Measurements from ENCODE around the gene MYOG. TPM values are rescaled to one million over a fixed set of nuclear protein-coding genes. Genes with fewer than 3 reads are reported as not detected.

Gene MYOG
- polyA plus RNA-seq, 3 donors, result not detected

GRCh38 chr1:203124546-203125317 is 38.9 kb upstream of the MYOG start:
- intact Hi-C loops (cut with micrococcal nuclease), result loop anchor here (5.0 to 10.0 kb wide), 2 partner anchors 53 to 80 kb away; partner anchors contain the start of gene MYBPH (in 1 of the 2)
- Mint-ChIP-seq H3K9me3 (peaks cover 0 to 13% (median 6%) of the 10 kb centered on the region in 7 donors), H3K27me3 (ENCODE audit: low read depth in 3 of 3) (peaks cover 67 to 92% (median 91%) of the 10 kb centered on the region in 3 donors), H3K36me3 (peaks cover 0 to 8% of the 10 kb centered on the region in 2 donors), H3K4me3 (peak overlapping the region in 1 of 2 donors; percentile 56), H3K27ac (peak overlapping the region in 2 of 7 donors; percentile 30 to 38), H3K4me1 (peaks cover 58% of the 10 kb centered on the region)
- WGBS (ENCODE audit: insufficient coverage), result 100% methylated on average over 1 of the region's 5 CpGs
- H3K27me3 ChIP-seq (ENCODE audit: control insufficient read depth in 2 of 2, insufficient read depth in 2 of 2, low read length in 2 of 2), result peaks cover 43 to 74% of the 10 kb centered on the region in 2 donors
- peaks cover 53 to 55% of the 10 kb centered on the region in 2 donors for H3K4me1 ChIP-seq (ENCODE audit: control insufficient read depth in 1 of 2, insufficient read depth in 2 of 2, low read length in 2 of 2)
- H2AFZ ChIP-seq (ENCODE audit: insufficient read depth, low read depth, low read length, poor library complexity, severe bottlenecking), result no peak overlapping the region
- no peak overlapping the region for H3K4me2 ChIP-seq (replicated peaks; ENCODE audit: extremely low read depth, low read length, poor library complexity, severe bottlenecking)
- H3K79me2 ChIP-seq (ENCODE audit: insufficient read depth, low read length), result no peaks in the 10 kb centered on the region
- DNase-seq, result no peak
- no peak for TF ChIP-seq CTCF (IDR thresholded peaks at IDR 0.05)
- no peak overlapping the region for H3K4me3 ChIP-seq (replicated peaks in 1 of 3; ENCODE audit: low read depth in 2 of 3, low read length in 3 of 3)
- H3K9me3 ChIP-seq (replicated peaks in 1 of 2; ENCODE audit: control insufficient read depth in 1 of 2, insufficient read depth in 1 of 2, low read length in 2 of 2), result peaks cover 0 to 9% of the 10 kb centered on the region in 2 donors
- no peak overlapping the region for H3K27ac ChIP-seq (ENCODE audit: low read depth in 1 of 2, low read length in 2 of 2)
- no peaks in the 10 kb centered on the region for H3K36me3 ChIP-seq (replicated peaks in 1 of 2; ENCODE audit: control insufficient read depth in 1 of 2, insufficient read depth in 2 of 2, low read length in 2 of 2)
- no peak overlapping the region for H3K9ac ChIP-seq (ENCODE audit: insufficient read depth, low read length, poor library complexity, severe bottlenecking)
- H4K20me1 ChIP-seq (ENCODE audit: insufficient read depth, low read length), result no peaks in the 10 kb centered on the region

- H3K27ac Mint-ChIP-seq, result no peak overlapping the region
- H3K4me3 ChIP-seq (replicated peaks in 1 of 3; ENCODE audit: low read depth in 2 of 3, low read length in 3 of 3), result no peak overlapping the region
- no peak overlapping the region for H3K9ac ChIP-seq (ENCODE audit: insufficient read depth, low read length, poor library complexity, severe bottlenecking)
- no CpG with 5 or more reads among the region's 5 CpGs for WGBS (ENCODE audit: insufficient coverage)
- peaks cover 46 to 48% of the 10 kb centered on the region in 2 donors for H3K4me1 ChIP-seq (ENCODE audit: control insufficient read depth in 1 of 2, insufficient read depth in 2 of 2, low read length in 2 of 2)
- H3K27me3 ChIP-seq (ENCODE audit: control insufficient read depth in 2 of 2, insufficient read depth in 2 of 2, low read length in 2 of 2), result peaks cover 44 to 78% of the 10 kb centered on the region in 2 donors
- no peak overlapping the region for H3K27ac ChIP-seq (ENCODE audit: low read depth in 1 of 2, low read length in 2 of 2)
- H3K36me3 ChIP-seq (replicated peaks in 1 of 2; ENCODE audit: control insufficient read depth in 1 of 2, insufficient read depth in 2 of 2, low read length in 2 of 2), result no peaks in the 10 kb centered on the region
- H3K4me2 ChIP-seq (replicated peaks; ENCODE audit: extremely low read depth, low read length, poor library complexity, severe bottlenecking), result no peak overlapping the region
- H4K20me1 ChIP-seq (ENCODE audit: insufficient read depth, low read length), result no peaks in the 10 kb centered on the region
- peaks cover 0 to 9% of the 10 kb centered on the region in 2 donors for H3K9me3 ChIP-seq (replicated peaks in 1 of 2; ENCODE audit: control insufficient read depth in 1 of 2, insufficient read depth in 1 of 2, low read length in 2 of 2)
- DNase-seq, result no peak
- H3K36me3 Mint-ChIP-seq, result peaks cover 0 to 8% of the 10 kb centered on the region in 2 donors
- no peaks in the 10 kb centered on the region for H3K79me2 ChIP-seq (ENCODE audit: insufficient read depth, low read length)
- no peak overlapping the region for H2AFZ ChIP-seq (ENCODE audit: insufficient read depth, low read depth, low read length, poor library complexity, severe bottlenecking)
- no peak for TF ChIP-seq CTCF (IDR thresholded peaks at IDR 0.05)
- H3K4me1 Mint-ChIP-seq, result peaks cover 51% of the 10 kb centered on the region
- peak overlapping the region in 1 of 2 donors; percentile 56 for H3K4me3 Mint-ChIP-seq
- H3K27me3 Mint-ChIP-seq (ENCODE audit: low read depth in 3 of 3), result peaks cover 63 to 96% (median 94%) of the 10 kb centered on the region in 3 donors
- intact Hi-C loops (cut with micrococcal nuclease), result loop anchor here in 1 of 2 donors (10.0 kb wide), 1 partner anchor 79 kb away; no protein-coding TSS in a partner anchor
- H3K9me3 Mint-ChIP-seq, result peaks cover 0 to 13% (median 6%) of the 10 kb centered on the region in 7 donors
These were observed 38.2 kb upstream of the MYOG start for GRCh38 chr1:203124011-203124410.
